T-helper 1 cell treated with Interleukin-12 subunit alpha and Interleukin-12 subunit beta and Interleukin-4 antibody, amounts not matched to agents 30 ng/mL and 1 ng/mL, for 36 hours (primary cell): ENCODE results near the gene ACAD10. TPM values are rescaled to one million over a fixed set of nuclear protein-coding genes. Genes with fewer than 3 reads are reported as not detected.
"Not testable (repeated sequence)": the region's sequence is repeated elsewhere in the genome, so short reads cannot be mapped to it uniquely, and the experiment has no call there.

Source experiments
- intact Hi-C: fragments of 100-400 bp; cut with micrococcal nuclease; formaldehyde crosslinking; loops from one replicate; pipeline ENCODE4 v1.15.1; 2024
- total RNA-seq: library from RNA; stranded (reverse); gene quantifications from 2 replicates; pipeline ENCODE4 v1.2.3, GENCODE V29; 2022

ACAD10 gene
- total RNA-seq, result 27.7 and 29.5 TPM in 2 replicates

- intact Hi-C loops, result loop anchor here (1.0 to 5.0 kb wide), 11 partner anchors 87 to 723 kb away; partner anchors contain the start of genes ATXN2, ERP29, NAA25 and RPL6
These were observed at the start of gene ACAD10, which contains the start of gene BRAP for GRCh38 chr12:111685811-111686573. Gene ACAD10, plus strand, starts transcription at chr12:111686053. Its CDS starts 6,657 bp downstream, at chr12:111692710. Gene BRAP, minus strand, starts transcription at chr12:111685956. Its CDS starts 164 bp downstream, at chr12:111685792.

- intact Hi-C loops, result no loop called here
These were observed 49.5 kb upstream of the ACAD10 start for GRCh38 chr12:111636209-111636945.

GRCh38 chr12:111638556-111638955 is 47.3 kb upstream of the ACAD10 start:
- intact Hi-C loops, result no loop called here

- intact Hi-C loops, result no loop called here
These were observed 45.3 kb upstream of the ACAD10 start for GRCh38 chr12:111640506-111640905.

GRCh38 chr12:111642681-111643426 is 43.0 kb upstream of the ACAD10 start:
- intact Hi-C loops, result no loop called here

GRCh38 chr12:111643427-111643826 is 42.4 kb upstream of the ACAD10 start:
- intact Hi-C loops, result no loop called here

- intact Hi-C loops, result no loop called here
These were observed 40.4 kb upstream of the ACAD10 start for GRCh38 chr12:111645433-111645832.

GRCh38 chr12:111650912-111651311 is 34.9 kb upstream of the ACAD10 start:
- intact Hi-C loops, result no loop called here

GRCh38 chr12:111652530-111652929 is 33.3 kb upstream of the ACAD10 start:
- intact Hi-C loops, result not testable (repeated sequence)

- intact Hi-C loops, result no loop called here
These were observed 32.3 kb upstream of the ACAD10 start for GRCh38 chr12:111653596-111653995.

- intact Hi-C loops, result no loop called here
These were observed 30.5 kb upstream of the ACAD10 start for GRCh38 chr12:111655356-111655755.

- intact Hi-C loops, result no loop called here
These were observed 29.8 kb upstream of the ACAD10 start for GRCh38 chr12:111656016-111656415.

GRCh38 chr12:111664499-111664898 is 21.4 kb upstream of the ACAD10 start:
- intact Hi-C loops, result no loop called here

GRCh38 chr12:111664961-111665865 is 20.6 kb upstream of the ACAD10 start:
- intact Hi-C loops, result no loop called here

GRCh38 chr12:111672822-111673381 is 13.0 kb upstream of the ACAD10 start:
- intact Hi-C loops, result no loop called here

- intact Hi-C loops, result no loop called here
These were observed 12.3 kb upstream of the ACAD10 start for GRCh38 chr12:111673503-111673902.

GRCh38 chr12:111677186-111677585 is 8.7 kb upstream of the ACAD10 start:
- intact Hi-C loops, result no loop called here

- intact Hi-C loops, result loop anchor here (1.0 to 5.0 kb wide), 9 partner anchors 85 to 724 kb away; partner anchors contain the start of genes ATXN2, ERP29, NAA25 and RPL6
These were observed 1.2 kb upstream of the ACAD10 start for GRCh38 chr12:111684485-111685198.

GRCh38 chr12:111685322-111685810 is 487 bp upstream of the ACAD10 start:
- intact Hi-C loops, result loop anchor here (1.0 to 5.0 kb wide), 9 partner anchors 86 to 723 kb away; partner anchors contain the start of genes ATXN2, ERP29, NAA25 and RPL6
